CD4-positive, alpha-beta T cell treated with Interleukin-4 for 1 hour (primary cell): ENCODE data around the gene CTNNBIP1.

ENCODE experiments used
- DNase-seq, 2 donors: peaks; one replicate each; pipeline ENCODE4 v3.0.0-alpha.2; 2020 to 2022

CTNNBIP1 gene

DNA sequence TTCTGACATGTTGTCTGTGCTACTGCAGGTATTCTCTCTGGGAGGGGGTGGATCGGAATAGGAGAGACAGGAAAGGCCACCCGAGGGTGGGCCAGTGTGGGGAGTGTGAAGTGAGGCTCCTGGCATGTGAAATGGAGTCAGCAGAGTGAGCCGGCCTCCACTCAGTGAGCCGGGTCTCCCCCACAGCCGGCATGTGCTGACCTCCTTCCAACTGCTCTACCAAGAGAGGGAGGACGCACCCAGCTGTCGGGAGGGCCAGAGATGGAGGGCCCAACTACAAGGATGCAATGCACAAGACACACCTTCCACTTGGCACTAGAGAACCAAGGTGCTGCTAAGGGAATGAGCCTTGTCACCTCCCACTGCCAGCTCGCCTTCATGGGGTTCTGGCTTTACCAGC lies 58.1 kb downstream of the CTNNBIP1 start:
- DNase-seq: no peak

DNA sequence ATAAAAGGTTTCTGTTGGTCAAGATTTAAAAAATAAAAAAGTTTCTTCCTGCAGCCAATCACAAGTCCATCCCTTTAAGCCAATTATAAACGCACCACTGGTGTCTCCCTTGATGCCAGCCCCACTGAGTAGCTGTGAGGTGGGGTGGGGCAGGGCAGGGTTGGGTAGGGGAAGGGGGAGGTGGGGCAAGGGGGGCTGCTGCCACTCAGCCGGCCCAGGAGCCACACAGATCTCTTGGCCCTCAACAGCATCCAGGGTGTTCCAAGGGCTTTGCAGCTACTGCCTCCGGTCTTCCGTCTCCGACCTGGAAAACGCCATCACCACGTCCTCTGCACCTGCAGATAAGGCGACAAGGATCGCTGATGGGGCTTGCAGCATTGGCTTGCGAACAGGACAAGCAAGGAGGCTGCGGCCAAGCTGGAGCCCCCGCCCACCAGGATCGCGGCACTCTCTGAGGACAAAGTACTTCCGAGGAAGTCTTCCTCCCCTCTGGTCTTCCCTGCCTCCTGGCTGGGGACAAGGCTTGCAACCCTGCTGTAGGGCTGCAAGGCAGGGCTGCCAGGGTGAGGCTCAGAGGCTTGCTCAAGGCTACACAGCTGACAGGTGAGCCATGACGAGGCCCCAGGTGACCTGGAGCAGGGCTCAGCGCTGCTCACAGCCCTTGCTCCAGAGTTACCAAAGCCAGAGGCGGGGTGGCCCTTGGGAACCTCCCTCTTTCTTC lies 59.5 kb downstream of the CTNNBIP1 start:
- DNase-seq: no peak

DNA sequence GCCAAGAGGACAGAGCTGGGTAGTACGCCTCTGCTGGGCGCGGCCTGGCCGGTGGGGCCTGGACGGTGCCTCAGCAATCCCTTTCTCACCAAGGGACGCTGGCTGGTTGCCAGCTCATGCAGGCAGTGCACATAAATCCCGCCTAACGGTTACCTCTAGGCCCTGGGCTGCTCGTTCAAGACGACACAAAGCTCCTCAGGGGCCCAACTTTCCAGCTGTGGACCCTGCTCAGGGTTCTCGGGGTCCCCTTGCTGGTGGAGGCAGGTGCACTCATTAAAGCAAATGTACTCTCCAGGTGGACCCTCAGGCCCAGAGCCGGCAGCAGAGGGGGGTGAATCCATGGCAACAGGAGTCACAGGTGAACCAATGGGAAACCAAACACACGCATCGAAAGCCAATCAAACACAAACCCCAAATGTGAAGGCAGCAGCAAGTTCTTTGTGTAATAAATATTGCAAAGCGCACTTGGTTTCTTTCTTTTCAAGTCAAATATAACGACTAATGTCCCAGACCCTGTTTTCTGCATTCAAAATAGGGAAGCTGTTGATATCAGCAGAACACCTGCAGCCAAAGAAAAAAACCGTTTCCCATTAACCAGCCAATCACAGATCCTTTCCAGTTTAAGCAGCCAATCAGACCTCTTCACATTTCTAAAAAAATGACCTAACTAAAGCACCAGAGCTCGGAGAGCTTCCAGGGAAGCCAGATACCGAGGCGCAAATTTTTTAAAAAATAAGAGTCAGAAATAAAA lies 60.2 kb downstream of the CTNNBIP1 start:
- peak; percentile 41 to 60 for DNase-seq

DNA sequence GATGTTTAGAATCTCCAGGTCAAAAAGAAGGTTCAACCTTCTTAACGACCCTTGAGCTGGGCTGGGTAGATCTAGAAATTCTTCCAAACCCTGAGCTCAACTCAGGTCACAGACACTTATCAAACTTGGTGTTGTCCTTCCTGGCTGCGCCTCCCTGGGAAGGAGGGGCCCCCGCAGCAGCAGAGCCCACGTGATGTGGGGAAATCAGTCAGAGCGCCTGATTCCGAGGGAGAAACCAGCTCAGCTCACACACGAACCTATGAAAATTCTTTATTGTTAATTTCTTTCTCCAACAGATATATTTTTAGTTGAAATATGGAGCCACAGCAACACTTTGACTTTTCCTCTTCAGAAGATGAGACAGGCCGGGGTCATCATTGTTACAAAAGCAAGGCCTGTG lies 62.0 kb downstream of the CTNNBIP1 start:
- DNase-seq: no peak

DNA sequence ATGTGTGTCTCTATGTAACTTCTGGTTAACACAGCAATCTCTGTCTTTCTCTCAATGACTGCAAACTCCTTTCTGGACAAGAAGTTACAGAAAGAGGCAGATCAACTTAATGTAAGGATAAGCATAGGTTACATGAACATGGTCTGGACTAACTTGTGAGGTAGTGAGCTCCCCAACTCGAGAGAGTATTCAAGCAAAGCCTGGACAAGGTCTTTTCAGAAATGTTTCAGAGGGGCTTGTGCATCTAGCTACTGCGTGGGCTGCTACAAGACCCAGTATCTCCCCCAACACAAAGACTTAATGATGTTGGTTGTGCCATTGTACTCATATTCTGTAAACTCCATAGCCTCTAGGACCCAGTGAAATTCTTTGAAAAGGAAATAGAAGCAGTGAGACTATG lies 62.8 kb downstream of the CTNNBIP1 start:
- no peak for DNase-seq

DNA sequence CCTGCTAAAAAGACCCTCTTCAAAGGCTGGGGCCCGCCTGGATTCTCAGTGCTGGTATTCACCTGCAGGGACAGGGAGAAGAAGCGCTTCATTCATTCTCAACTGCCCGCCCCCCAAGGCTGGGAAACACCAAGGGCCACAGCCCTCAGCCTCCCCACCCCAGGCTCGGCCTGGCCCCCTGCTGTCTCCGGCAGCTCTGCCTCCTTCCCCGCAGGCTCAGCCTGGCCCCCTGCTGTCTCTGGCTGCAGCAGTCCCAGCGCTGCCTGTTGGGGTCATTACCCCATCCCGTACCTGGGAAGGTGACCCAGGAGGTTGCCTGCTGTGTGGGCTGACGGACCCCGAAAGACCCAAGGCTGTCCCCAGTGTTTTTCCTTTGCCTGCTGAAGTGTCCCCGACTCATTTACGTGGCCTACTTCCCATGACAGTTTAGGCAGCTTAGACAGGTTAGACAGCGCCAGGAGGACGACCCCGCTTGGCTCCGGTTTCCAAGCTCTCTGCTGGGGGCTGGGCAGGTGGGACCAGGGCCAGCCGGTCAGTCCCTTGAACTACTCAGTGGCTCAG lies 63.4 kb downstream of the CTNNBIP1 start:
- no peak for DNase-seq

DNA sequence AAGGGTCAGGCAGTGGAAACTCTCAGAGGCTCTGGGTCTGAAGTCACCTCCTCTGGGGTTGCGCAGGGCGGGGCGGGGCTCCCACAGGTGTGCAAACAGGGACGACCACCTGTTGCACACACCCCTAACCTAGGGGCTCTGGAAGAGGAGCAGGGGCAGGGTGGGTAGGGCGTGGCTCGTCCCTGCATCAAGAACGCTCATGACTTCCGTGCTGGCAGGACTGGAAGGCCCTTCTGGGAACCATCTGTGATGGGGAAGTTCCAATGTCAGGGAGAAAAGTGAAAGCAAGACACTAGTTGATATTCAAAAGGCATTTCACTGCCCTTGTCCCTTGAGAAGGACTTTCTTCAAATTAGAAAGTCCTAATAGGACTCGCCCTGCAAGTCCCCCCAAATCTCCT lies 64.2 kb downstream of the CTNNBIP1 start:
- DNase-seq: no peak

DNA sequence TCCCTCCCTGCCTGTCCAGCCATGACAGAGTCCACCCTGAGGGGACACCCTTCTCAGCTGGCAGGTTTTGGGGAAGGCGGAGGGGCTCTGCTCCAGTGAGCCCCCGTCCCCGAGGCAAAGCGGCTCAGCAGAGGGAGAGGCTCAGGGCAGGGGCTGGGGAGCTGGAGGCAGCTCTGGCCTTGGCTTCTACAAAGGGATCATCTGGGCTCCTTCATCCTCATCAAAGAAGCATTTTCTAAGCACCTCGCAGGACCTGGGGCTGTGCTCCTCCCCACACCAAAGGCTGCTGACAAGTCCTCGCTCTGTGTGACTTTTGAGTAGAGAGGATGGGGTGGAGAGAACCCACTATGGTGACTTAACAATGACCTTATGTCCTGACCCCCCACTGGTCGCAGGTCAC lies 65.3 kb downstream of the CTNNBIP1 start:
- no peak for DNase-seq

DNA sequence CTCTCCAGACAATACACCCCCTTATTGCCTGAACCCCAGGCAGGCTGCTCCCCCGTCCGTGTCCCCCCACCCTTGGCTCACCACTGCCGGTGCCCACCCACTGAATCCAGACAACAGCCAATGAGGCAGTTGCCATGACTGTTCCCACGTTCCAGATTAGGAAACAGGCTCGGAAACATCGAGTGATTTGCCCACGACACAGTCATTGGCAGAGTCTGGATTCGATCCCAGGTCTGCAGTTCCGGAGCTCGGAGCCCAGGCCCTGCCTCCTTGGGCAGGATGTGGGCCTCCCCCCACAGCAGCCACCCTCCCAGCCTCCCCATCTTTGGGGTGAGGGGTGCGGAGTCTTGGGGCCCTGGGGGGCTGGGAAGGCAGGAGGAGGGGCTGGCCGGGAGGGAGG lies 66.0 kb downstream of the CTNNBIP1 start:
- DNase-seq: no peak

DNA sequence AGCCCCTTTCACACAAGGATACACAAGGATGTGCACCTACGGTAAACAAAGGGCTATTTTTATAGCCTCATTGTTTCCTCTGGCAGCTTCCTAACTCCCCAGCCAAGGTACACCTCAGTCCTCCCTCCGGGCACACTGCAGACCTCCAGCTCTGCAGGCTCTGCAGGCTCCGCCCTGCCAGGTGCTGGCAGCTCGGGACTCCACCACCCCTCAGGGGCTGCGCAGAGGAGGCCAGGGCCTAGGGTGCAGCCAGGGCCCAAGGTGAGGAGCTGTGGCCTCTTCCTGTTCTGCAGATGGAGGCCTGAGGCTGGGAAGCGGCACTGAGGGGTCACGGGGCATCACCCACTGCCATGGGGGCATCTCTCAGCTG lies 66.5 kb downstream of the CTNNBIP1 start:
- DNase-seq: no peak

DNA sequence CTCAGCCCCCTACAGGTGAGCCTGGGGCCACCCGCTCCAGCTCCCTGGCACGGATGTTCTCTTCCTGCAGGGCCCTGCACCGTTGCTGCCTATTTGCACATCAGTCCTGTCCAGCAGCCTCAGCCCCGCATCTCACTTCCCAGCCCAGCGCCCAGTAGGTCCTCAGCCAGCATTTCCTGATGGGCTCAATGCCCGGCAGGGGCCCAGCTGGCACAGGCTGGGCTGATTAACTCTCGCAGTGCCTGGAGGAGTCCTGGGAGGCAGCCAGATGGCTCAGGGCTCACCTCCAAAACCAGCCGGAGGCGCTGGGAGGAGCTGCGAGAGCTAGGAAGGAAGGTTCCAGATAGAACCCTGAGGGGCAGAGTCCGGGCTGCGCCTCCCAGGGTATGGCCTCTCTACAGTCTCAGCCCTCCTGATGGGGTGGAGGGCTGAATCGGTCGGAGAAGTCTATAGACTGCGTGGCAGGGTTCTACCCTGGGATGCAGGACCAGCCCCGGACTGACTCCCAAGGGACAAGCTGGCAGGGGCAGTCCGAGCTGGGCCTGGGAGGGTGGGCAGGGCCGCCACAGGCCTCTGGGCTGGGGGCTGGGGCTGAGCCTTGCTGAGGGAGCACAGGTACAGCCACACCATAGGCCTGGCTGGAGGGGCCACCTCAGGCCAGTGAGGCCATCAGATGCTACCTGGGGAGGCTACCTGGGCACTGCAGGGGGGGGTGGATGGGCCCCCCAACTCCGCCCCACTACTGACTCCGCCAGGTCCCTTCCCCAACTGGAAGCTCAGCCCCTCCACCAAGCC lies 67.1 kb downstream of the CTNNBIP1 start:
- no peak for DNase-seq

DNA sequence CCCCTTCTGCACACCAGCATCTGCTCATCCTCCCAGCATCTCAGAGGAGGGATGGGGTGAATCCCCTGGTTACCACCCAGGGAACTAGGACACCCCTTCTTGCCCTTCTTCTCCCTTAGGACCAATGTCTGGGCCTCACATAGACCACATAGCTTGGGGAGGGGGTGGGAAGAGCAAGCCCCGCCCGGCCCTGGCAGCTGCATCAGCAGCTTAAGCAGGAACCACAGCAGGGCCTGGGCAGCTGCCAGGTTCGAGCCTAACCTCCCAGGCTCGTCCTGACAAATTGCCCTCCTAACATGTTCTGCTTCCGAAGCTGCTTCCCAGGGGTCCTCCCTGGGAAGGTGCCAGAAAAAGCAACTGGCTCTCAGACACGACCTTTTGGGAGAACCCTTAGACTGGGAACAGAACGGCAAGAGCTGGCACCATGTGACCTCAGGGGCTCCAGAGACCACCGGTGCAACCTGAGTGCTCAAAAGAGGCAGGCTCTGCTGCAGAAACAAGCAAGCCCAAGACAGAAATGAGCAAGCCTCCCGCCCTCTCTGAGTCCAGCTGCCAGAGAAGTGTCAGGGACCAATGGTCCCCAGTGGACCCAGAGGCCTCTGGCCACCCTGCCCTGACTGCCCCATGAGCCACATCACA lies 67.9 kb downstream of the CTNNBIP1 start:
- DNase-seq: no peak

DNA sequence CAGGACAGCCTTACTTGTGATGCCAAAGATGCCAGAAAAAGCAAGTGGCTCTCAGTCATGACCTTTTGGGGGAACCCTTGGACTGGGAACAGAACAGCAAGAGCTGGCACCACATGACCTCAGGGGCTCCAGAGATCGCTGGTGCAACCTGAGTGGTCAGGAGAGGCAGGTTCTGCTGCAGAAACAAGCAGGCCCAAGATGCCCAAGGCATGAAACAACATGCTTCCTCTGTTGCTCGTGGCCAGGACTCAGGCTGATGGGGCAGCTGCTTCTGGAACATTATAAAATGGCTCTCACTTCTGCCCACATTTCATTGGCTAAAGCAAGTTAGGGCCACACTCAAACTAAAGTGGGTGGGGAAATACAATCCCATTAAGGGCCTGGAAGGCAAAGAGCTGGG lies 68.6 kb downstream of the CTNNBIP1 start:
- no peak for DNase-seq

DNA sequence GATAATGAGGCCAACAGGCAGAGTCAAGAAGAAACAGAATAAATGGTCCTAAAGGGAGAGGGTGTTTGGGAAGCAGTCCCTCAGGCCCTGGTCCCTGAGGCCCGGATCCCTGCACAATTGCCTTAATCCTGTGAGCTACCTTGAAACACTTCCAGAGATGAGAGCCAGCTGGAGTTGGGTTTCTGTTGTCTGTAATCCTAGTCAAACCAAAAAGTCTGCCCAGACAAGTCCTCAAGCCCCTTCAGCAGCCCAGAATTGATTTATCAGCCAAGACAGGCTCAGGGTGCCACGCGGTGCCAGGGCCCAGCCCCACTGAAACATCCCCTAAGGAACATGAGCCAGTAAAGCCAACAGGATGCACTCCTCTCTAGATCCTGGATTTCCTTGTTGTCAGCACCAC lies 69.9 kb downstream of the CTNNBIP1 start:
- DNase-seq: no peak

DNA sequence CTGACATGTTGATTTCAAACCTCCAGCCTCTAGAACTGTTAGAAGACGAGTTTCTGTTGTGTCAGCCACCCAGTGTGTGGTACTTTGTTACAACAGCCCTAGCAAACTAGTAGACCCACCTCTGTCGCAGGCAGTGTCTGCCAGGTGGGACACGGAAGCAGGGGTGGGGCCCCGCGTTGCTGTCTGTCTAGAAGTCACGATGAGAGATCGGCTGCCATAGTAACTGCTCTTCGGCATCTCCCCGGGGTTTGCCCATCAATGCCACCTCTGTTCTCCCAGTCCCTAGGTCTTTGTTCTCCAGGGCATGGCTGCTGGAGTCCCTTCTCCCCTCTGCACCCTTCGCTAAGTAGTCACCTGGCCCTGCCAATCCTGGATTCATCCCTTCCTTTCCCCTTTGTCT lies 71.1 kb downstream of the CTNNBIP1 start:
- DNase-seq: no peak

DNA sequence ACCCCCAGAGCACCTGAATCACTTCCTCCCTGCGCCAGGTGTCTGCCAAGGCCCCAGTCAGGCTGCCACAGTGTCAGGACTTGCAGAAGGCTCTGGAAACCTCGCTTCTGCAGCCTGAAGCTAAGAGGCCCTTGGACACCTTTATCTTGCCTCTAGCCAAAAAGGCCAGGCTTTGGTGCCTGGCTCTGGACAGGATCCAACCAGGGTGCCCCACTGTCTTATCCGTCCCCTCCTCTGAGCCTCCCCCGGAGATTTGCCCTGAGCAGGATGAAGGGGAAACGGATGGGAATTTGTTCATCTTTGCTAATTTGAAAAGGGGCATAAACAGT lies 73.5 kb downstream of the CTNNBIP1 start:
- DNase-seq: no peak

DNA sequence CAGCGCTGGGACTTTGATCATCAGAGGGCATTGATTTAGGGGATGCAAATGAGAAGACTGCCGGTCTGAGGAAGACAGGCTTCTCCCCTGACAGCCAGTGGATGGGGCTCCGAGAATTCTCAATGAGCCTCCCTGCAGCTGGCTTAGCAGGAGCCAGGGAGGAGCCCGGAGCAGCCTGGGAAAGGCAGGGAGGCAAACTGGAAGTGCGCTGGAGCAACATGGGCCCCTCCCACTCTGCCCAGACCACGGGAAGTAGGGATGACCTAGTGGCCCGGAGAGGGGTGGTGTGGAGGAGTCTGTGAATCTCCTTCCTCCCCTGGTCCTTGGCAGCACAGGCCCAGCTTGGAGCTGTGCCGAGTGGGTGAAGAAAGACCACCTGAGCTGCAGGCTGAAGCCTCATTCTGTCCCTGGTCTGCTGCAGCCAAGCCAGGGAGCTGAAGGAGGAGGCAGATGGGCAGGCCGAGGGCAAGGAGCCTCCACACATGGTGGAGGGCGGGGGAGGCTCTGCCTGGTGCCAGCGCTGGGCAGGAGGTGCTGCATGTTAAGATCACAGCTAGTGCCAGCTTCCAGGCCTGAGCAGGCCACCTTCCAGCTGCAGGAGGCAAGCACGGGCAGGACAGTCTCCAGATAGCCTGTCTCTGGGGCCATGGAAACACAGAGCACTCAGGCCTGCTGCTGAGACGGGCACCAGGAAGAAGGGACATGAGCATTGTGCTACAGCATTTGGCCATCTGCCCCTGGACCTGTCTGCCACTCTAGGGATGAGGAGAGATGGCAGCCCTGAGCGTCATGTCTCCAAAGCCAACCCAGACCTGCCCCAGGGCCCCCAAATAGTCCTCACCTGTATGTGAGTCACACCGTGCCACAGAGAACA lies 74.1 kb downstream of the CTNNBIP1 start:
- DNase-seq: no peak

DNA sequence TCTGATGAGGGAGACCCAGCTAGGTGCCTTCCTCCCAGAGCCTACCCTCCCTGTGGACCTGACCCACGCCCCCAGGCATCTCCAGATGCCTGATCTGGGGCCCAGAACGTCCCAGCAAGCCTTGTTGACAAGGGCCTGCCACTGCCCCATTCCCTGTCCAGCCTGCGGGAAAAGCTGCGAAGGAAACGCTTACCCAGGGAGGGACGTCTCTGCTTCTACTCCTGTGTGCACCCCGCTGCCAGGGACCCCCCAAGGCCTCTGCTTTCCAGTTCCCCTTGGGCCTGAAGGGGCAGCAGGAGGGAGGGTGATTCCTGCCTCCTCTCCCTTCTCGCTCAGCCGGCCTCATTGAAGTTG lies 74.7 kb downstream of the CTNNBIP1 start:
- DNase-seq: no peak

DNA sequence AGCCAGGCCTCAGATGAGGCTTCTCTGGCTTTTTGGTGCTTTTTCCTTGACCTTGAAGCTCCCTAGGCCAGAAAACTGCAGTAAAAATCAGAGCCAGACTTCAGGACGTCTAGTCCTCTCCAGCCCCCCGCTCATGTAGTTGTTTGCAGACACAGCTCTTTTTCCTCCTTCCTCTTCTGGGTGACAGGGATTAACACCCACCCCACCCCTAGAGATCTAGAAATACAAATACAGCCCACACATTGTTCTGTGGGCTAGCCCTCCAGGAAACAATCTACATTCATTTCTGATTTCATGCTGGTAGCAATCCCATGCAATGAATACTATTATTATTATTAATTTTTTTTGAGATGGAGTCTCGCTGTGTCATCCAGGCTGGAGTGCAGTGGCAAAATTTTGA lies 76.4 kb downstream of the CTNNBIP1 start:
- DNase-seq: no peak

DNA sequence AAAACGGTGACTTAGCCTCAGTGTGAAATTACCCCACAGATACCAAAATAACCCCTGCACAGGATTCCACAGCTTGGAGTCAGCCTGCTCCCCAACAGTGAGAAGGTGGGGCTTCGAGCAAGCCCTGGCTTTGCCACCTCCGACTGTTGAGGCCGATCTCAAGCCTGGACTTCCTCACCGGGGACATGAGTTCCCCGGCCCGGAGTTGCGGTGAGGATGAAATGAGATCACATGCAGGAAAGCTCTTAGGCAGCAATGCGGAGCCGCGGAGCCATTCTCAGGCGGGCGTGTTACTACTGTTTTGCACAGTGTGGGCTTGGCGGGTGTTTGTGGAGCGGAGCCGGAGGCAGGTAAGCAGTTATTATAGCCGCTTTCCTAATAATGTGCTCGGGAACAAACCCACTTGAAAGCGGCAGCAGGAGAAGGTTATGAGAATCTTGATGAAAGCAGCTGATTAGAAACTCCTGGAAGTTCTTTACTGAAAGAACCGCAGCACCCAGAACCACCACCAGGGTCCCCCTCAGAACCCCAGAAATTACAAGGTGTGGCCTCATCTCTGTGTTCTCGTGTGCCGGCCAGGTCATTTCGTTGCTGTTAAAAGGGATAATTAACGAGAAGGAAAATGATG lies 82.4 kb downstream of the CTNNBIP1 start:
- DNase-seq: no peak

DNA sequence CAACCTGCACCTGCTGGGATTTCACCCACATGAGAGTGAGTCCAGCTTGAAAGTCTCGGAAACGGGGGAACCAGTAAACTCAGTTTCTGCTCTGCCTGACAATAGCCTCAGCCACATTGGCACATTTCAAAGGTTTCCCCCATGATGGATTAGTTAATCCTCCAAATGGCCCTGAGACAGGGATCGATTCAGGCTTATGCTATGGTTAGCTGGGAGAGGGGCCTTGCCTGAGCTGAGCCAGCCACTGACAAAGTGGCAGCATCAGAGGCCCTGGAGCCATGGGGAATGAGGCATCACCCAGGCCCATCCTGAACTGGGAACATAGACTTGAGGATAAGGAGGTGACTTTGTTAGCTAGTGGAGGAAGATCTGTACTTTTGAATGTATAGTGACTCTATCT lies 83.5 kb downstream of the CTNNBIP1 start:
- DNase-seq: no peak

DNA sequence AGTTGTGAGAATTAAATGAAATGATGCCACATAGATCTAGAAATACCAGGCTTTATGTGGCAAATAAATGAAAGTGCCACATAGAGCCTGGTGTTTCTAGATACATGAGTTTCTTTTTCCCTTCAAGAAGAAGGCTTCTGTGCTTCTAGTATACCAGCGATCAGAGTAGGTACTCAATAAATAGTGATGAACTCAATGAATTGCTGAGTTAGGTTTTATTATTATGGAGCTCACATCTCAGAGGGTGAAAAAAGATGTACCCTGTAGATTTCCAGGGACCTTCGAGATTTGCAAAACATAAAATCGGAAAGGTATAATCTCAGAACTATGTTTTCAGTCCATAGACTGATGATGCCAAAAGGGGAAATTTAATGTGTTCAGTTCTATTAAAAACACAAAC lies 84.0 kb downstream of the CTNNBIP1 start:
- DNase-seq: no peak
